GM21447 (cell line): ENCODE data around the gene HCN2.

Experiments used
- ATAC-seq: cut with Tn5 transposase; IDR thresholded peaks from one replicate; pipeline ENCODE4 v1.9.1; 2021; ENCODE audit not compliant: unreplicated experiment

HCN2 gene

DNA sequence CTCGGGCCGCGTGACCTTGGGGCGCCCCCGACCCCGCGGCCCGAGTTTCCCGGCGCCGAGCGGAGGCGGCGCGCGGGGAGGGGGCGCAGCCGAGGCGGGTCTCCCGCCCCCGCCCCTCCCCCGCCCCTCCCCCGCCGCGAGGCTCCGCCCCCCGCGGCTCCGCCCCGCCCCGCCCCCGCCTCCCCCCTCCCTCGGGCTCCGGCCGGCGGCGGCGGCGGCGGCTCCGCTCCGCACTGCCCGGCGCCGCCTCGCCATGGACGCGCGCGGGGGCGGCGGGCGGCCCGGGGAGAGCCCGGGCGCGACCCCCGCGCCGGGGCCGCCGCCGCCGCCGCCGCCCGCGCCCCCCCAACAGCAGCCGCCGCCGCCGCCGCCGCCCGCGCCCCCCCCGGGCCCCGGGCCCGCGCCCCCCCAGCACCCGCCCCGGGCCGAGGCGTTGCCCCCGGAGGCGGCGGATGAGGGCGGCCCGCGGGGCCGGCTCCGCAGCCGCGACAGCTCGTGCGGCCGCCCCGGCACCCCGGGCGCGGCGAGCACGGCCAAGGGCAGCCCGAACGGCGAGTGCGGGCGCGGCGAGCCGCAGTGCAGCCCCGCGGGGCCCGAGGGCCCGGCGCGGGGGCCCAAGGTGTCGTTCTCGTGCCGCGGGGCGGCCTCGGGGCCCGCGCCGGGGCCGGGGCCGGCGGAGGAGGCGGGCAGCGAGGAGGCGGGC, at the start of gene HCN2:
Gene HCN2, plus strand, starts transcription at position 189 of the 703 bp plus-strand sequence. Its CDS starts 65 bp downstream, at position 254.
- ATAC-seq: no peak

DNA sequence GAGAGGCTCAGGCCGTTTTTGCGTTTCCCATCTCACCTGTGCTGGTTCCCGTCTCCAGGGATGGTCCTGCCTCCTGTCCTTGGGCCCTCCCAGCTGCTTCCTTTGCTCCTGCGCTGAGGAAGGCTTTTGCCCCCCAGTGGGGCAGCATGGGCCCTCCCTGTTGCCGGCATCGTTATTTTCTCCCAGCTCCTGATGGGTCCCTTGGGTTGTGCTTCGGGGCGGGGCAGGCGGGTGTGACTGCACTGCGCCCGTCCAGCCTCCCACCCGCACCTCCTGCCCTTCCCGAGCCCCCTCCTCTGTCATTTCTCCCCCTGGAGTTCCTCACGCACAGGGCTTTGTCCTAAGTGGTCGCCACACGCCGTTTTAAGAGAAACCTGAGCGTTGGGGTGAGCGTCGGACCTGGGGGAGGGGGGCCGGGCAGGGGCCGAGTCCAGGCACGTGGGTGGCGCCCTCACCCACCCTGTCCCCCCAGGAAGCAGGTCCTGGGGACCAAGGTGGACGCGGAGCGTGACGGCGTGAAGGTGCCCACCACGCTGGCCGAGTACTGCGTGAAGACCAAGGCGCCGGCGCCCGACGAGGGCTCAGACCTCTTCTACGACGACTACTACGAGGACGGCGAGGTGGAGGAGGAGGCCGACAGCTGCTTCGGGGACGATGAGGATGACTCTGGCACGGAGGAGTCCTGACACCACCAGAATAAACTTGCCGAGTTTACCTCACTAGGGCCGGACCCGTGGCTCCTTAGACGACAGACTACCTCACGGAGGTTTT, 48.6 kb upstream of the HCN2 start:
- no peak for ATAC-seq

DNA sequence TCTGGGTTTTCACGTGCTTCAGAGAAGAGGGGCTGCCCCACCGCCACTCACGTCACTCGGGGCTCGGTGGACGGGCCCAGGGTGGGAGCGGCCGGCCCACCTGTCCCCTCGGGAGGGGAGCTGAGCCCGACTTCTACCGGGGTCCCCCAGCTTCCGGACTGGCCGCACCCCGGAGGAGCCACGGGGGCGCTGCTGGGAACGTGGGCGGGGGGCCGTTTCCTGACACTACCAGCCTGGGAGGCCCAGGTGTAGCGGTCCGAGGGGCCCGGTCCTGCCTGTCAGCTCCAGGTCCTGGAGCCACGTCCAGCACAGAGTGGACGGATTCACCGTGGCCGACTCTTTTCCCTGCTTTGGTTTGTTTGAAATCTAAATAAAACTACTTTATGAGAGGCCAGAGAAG, 48.0 kb upstream of the HCN2 start:
- ATAC-seq: no peak

DNA sequence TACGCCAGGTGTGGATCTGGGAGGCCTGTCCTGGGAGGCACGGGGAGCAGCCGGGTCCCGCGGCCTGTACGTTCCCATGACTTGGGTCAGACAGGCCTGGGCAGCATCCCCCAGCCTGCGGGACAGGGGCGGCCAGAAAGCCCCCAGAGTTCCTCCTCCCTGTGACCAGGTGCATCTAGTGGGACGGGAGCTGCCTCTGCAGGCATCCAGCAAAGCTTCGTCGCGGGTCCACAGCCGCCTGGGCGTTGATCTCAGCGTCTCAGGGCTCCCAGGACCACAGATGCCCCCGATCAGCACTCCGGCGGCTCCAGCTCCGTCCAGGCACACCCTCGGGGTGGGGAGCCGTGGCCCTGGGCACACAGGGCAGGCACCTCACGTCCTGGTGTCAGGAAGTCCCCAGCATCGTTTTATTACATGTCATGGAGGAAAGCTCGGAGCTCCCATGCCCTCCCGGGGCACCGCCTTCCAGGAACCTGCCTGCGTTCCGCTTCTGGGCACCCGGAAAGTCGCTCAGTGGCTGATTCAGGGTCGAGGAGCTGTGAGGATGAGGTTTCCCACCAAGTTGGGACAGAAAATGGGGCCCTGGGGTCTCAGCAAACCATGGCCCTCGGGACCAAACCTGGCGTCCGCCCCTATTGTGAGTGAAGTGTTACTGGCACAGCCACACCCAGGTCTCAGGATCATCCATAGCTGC, 47.4 kb upstream of the HCN2 start:
- no peak for ATAC-seq

DNA sequence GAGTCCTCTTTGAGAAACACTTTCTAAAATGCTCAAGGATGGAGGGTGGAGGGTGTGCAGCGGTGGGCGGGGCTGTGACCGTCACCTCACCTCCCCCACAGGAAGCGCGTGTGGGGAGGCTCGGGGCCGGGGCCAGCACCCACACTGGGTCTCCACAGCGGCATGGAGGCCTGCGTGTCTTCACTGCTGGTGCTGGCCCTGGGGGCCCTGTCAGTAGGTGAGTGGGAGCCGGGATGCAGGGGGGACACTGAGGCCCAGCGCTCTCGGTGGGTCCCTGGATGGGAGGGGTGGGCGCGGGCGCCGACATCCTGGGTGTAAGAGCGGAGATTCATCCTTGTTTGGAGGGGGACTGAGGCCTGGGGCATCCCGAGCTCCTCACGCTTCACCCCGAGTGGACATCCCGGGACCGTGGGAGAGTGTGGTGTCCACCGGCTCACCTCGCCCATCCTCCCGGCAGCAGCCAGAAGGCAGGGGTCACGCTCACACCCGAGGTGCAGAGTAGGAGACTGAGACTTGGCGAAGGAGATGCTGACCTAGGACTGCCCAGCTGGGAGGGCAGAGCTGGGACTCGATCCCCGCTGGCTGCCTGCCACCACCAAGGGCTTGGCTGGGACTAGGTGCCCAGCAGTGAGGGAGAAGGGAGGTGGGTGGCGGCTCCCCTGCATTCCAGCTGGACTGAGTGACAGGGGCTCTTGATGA, 45.6 kb upstream of the HCN2 start, which contains the start of gene GZMM:
Gene GZMM, plus strand, starts transcription at position 144 of the 699 bp plus-strand sequence. Its CDS starts 19 bp downstream, at position 163.
- ATAC-seq: no peak

DNA sequence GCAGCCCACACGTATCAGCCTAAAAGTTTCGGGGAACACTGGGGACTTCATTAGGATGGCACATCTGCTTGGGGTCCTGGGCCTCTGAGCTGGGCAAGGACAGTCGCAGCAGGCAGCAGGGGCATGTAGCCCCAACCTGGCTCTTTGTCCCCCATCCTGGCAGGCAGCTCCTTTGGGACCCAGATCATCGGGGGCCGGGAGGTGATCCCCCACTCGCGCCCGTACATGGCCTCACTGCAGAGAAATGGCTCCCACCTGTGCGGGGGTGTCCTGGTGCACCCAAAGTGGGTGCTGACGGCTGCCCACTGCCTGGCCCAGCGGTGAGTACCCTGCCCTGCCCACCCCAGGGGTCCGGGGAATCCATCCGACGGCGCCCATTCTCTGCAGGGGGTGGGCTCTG, 42.6 kb upstream of the HCN2 start:
- ATAC-seq: no peak

DNA sequence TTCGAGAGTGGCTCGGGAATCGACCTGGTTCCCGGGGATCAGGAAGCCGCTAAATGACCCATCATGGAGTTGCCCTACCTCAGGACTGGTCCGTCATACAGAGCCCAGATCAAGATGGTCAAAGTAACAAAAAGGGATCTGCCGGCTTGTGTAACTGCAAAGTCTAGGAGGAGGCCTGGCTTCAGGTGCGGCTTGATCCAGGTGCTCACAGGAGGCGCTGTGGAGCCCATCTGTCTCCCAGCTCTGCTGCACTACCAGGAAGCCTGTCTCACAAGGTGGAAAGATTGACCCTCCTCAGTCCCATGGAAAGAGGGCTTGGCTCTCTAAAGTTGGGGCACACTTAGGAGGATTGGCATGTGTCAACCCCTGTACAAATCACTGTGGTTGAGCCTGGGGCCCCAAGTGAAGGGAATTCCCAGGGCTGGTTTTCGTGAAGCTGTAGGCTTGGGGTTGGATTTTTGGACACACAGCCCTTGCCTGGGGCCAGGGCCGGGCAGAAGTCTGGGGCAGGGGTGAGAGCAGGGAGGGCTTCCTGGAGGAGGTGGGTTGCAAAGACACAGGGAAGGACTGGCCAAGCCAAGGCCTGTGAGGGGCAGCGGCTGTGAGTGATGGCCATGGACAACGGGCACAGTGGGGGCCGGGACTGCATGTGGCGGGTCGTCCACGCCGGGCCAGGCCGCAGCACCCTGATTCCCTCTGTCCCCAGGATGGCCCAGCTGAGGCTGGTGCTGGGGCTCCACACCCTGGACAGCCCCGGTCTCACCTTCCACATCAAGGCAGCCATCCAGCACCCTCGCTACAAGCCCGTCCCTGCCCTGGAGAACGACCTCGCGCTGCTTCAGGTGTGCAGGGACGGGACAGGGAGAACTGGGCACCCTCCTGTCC, 41.6 kb upstream of the HCN2 start:
- ATAC-seq: no peak

DNA sequence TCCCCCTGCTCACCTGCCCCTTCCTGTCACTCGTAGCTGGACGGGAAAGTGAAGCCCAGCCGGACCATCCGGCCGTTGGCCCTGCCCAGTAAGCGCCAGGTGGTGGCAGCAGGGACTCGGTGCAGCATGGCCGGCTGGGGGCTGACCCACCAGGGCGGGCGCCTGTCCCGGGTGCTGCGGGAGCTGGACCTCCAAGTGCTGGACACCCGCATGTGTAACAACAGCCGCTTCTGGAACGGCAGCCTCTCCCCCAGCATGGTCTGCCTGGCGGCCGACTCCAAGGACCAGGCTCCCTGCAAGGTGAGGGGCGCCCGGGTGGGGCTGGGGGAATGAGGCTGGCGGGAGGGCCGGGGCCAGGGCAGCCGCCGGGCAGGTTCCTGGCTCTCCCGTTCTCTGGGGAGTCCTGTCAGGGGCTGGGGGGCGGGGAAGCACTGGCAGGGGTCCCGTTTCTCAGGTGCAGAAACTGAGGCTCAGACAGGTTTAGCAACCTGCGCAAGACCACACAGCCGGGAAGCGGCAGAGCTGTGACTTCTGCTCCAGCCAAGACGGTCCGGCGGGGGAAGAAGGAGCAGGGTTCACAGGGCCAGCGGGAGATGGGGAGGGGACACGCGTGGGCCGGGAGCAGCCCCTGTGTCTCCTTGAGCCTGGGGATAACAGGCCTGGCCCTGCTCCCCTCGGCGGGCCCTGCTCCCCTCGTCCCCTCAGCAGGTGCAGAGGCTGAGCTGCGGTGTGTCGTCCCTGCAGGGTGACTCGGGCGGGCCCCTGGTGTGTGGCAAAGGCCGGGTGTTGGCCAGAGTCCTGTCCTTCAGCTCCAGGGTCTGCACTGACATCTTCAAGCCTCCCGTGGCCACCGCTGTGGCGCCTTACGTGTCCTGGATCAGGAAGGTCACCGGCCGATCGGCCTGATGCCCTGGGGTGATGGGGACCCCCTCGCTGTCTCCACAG, 40.5 kb upstream of the HCN2 start:
- ATAC-seq: no peak

DNA sequence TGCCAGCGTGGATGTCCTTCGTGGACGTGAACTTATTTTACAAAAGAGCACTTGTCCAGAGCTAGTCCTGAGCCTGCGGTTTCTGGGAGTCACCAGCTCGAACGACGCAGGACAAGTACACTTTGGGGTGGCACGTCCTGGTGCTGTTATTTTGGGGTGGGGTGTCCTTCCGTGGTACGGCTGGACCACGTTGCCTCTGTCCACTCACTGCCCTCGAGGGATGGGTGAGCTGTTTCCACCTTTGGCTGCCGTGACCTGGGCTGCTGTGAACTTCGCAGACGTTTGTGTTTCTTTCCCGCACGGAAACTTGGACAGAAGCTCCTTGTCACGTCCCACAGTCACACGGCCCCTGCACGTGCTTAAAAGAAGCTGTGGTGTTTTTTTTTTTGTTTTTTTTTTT, 34.9 kb upstream of the HCN2 start:
- ATAC-seq: no peak

DNA sequence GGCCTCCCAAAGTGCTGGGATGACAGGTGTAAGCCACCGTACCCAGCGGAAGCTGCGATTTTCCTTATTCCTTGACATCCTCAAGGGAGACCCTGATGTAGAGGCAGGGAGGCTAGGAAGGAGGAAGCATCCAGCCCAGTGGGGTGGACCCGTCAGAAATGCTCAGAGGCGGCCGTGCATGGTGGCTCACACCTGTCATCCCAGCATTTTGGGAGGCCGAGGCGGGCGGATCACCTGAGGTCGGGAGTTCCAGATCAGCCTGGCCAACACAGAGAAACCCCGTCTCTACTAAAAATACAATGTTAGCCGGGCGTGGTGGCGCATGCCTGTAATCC, 34.2 kb upstream of the HCN2 start:
- ATAC-seq: no peak

DNA sequence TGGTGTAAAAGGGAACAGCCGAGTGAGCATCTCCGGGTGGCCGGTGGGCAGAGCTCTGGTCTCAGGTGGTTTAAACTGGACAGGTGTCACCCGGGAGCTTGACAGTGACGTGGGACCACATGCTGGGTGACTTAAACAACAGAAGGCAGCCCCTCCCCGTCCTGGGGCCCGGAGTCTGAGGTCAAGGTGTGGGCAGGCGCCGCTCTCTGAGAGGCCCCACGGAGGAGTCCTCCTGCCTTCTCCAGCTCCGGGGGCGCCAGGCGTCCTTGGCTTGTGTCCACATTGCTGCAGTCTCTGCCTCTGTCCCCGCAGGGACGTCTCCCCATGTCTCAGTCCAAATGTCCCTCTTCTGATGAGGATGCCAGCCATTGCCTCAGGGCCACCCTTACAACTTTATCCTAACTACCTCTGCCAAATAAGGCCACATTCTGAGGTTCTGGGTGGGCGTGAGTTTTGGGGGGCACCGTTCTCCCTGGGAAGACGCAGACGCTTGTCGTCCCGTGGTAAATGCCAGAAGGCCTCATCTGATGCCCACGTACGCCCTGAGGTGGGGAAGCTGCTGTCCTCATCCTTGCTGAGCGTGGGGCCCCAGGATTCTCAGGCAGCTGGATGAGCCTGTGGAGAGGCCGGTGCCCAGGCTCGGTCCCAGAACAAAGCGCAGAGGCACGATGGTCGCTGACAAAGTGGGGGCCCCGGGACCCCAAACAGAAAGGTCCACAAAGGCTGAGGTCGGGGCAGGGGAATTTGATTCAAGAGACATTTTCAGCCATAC, 32.9 kb upstream of the HCN2 start:
- ATAC-seq: no peak

DNA sequence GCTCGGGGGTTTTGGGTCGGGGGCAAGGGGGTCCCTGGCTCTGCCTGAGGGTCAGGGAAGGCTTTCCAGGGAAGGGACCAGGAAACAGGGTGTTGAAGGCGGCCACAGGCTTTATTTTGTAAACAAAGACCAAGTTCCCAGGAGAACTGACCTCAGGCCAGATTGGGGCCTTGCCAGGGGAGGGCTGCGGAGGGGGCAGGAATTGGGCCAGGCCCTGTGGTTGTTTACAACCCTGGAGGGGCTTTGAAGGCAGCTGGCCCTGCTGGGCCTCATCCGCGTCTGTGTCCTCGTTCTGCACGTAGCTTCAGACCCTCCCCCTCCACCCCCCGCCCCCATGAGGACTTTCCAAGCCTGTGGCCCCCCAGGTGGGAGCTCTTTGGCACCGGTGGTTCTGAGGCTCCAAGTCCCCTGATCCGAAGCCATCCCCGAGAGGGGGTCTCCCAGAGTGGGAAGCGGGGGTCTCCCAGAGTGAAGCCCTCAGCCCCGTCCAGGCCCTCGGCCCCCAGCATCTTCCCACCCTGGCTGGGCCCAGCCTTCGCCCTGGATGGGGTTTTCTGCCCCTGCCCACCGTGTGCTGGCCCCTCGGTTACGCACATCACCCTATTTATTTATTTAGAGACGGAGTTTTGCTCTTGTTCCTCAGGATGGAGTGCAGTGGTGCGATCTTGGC, 30.8 kb upstream of the HCN2 start:
- no peak for ATAC-seq

DNA sequence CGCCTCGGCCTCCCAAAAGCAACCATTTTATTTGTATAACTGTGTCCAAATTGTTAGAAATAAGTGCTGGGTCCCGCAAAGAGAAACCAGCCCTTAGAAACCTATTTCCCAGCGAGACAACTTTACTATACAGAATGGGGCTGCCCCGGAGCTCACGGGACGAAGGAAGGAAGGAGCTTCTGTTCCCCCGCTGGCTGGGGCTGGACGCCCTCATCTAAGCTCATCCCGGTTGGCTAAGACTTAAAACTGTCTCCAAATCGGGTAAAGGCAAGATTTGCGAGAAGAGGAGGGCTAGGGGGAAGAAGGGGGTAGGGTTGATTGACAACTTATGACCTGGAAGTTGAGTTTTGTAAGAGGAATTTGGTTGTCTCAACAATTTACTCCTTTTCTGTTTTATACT, 29.6 kb upstream of the HCN2 start:
- ATAC-seq: no peak

DNA sequence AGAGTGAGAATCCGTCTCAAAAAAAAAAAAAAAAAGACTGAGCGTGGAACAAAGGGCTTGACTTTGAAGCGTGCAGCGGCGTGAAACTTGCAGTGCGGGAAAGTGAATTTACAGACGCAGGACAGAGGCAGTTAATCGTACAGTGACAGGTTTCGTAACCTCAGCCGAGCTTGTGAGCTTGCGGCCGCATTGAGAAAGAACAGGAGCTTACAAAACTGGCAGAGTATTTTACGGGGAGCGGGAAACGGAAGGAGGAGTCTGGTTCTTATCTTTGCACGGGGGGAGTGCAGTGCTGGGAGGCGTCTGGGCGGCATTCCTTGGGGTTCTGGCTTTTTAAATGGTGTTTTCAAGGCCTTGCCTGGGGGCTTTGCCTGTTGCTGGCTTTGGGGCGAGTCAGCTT, 23.3 kb upstream of the HCN2 start:
- ATAC-seq: no peak

DNA sequence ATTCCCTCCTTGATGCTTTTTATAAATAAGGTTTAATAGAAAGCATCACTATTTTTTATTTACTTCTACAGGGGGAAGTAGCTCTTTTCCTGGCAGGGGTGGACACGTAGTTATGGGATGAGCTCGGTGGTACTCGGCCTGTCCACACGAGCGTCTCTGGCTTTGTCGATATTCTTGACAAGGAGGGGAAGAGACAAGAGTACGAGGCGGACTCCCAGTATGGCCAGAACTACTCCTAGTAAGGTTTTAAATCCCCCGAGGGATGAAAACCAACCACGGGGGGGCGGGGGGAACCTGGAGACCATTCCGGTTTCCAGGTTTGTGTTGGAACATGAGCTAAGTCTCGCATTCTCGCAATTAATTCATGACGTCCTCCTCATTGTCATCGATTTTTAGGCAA, 22.8 kb upstream of the HCN2 start:
- no peak for ATAC-seq

DNA sequence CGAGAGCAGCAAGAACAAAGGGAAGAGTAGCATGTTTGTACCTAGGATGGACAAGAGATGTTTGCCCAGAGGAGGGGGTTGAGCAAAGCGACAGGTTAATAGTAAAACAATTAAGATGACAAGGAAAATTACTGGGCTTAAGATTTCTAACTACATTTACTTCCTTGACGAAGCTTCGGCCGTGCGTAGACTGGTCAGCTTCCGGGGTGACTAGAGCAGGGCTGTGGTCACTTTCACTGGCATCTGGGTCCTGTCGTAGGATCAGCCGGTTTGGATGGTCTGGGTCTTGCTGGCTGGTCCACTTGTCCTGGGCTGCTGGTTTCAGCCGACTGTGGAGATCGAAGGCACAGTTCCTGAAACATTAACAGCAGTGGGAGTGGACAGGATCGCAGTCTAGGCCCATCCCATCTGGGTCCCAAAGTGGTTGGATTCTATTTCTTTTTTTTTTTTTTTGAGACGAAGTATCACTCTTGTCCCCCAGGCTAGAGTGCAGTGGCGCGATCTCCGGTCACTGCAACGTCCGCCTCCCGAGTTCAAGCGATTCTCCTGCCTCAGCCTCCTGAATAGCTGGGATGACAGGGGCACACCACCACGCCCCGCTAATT, 22.3 kb upstream of the HCN2 start:
- no peak for ATAC-seq

DNA sequence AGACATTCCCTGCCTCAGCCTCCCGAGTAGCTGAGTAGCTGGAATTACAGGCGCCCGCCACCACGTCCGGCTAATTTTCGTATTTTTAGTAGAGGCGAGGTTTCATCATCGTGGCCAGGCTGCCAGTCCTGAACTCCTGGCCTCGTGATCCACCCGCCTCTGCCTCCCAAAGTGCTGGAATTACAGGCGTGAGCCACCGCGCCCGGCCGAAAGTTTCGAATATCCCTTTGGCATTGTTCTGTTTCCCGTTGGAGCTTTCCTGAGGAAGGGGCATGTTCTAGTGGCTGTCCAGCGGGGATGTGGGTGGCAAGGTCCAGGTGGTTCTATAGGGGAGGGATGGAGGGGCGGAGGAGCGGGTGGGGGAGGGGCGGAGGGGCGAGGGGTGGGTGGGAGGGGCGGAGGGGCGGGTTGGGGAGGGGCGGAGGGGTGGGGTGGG, 19.4 kb upstream of the HCN2 start:
- ATAC-seq: no peak
